Medulla oblongata (tissue), 1 donor: ENCODE results near the gene MUC13.
A peak's percentile ranks its signal among the peaks of the same experiment; 100 is the strongest.

ENCODE experiments used
- DNase-seq: peaks from one replicate; pipeline ENCODE4 v3.0.0-alpha.2; 2015; ENCODE audit errors: extremely low spot score

MUC13 gene

DNA sequence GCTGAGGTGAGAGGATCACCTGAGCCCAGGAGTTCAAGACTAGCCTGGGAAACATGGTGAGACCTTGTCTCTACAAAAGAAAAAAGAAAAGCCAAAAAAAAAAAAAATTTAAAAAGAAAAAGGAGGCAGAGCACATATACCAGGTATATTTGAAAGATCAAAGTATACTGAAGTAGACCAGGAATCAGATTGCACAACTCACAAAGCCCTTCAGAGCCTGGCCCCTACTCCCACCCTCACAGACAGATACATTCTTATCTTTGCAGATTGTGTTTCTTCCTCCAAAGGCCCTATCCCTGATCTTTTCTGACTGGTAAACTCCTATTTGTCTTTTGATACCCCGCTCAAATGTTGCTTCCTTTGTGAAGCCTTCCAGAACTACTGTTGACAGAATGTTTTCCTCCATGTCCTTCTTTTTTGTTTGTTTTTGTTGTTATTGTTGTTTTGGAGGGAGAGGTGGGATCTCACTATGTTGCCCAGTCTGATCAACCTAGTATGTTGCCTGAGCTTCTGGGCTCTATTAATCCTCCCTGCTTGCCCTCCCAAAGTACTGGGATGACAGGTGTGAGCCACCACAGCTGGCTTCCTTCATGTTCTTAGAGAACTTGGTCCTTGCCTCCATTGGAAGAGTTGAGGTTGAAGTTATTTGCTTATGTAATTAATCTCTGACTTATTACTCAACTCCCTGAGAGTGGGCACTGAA lies 37.6 kb downstream of the MUC13 start:
- no peak for DNase-seq

DNA sequence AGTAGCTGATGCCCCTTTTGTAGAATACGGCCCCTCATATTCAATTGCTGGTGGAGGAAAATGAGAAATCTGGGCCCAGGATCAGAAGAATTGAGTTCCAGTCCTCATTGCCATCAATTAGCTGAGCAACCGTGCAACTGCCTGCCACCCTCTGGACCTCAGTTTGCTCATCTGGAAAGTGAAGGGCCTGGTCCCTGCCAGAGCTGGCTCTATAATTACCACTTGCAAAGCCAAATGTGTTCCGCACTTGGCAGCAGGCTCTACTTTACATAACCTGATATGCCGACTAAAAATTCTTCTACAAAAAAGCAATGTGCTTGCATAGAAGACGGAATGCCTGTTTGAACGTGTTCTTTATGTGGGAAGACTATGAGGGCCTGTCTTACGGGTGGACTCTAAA lies 38.8 kb downstream of the MUC13 start:
- no peak for DNase-seq

DNA sequence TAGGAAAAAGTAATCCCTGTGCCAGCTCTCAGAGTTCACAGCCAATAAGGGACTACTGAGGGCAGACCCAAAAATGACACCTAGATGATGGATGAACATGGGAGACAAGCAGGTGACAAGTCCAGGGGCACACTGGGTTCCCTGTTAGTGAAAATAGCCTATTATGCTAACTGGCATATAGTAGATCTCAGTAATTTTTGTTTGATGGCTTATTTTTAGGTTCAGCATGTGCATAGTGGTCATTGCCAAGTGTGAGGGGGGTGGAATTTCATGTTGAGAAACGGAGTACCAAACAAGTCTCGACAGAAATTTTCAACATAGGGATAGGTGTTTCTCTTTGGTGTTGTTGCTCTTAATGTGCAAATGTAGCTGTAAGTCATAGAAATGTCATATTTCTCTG lies 41.0 kb downstream of the MUC13 start:
- DNase-seq = no peak

DNA sequence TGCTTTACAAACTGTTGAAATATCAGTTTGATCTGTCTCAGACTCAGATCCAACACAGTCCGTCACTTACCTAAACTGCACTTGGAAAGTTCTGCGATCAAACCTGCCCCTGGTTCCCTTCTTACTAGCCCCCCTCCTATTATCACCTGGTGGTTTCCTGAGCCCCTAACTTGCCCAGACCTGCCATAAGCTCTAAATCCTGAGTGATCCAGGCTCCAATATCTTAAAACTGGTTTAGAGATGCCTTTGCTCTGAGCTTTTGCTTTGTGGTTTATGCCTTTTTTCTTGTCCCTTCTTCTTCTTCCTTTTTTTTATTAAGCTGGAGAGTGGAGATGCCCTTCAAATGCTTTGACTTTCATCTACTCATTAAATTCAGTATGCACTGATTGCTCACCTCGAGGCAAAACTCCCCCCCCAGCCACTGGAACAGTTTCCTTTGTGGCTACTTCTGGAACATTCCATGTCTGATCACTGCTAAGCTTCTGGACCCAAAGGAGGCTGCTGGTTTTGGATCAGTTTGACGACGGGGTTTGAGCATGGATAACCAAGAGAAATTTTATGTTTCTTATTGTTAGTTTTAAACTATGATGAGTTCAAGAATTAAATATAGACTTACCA lies 43.9 kb downstream of the MUC13 start:
- no peak for DNase-seq

DNA sequence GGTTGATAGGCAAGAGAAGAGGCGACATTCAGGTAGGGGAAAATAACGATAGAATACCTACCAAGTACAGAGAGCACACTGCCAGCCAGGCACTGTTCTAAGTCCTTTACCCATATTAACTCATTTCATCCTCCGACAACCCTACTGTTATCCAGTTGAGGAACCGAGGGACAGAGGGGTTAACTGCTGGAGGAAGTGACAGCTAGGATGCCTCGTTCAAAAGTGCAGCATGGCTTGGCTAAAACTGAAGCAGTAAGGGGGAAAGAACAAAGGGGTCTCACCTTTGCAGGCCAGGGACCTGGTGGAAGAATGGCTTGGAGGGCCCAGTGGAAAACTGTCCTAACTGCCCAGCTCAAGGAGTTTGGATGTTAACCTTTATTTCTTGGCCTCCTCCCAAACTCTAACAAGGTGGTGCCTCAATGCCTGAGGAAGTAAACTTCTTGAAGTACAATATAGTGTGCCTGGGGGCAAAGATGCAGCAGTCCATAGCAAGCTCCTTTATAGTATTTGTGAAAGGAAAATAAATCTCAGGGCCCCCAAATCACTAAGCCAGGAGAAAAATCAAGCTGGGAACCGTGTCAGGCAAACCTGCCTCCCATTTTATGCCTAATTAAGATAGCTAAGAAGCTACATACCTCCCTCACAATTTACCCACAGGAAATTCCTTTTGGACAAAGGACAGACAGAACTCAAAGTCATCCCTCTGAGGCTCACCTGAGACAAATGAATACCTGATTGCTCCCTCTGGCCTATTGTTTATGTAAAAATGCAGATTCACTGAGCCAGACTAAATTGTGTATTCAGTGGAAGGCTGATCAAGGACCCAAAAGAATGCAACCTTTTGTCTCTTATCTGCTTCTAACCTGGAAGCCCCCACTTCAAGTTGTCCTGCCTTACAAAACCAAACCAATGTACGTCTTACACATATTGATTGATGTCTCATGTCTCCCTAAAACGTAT lies 45.8 kb downstream of the MUC13 start:
- DNase-seq = no peak

DNA sequence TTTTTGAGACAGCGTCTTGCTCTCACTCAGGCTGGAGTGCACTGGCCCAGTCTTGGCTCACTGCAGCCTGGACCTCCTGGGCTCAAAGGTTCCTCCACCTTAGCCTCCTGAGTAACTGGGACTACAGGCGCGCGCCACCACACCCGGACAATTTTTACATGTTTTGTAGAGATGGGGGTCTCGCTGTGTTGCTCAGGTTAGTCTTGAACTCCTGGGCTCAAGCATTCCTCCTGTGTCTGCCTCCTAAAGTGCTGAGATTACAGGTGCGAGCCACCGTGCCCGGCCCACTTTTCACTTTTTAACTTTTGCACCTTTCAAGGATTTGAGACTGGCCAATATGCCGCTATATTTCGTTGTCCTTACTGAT lies 46.6 kb downstream of the MUC13 start:
- DNase-seq = no peak

DNA sequence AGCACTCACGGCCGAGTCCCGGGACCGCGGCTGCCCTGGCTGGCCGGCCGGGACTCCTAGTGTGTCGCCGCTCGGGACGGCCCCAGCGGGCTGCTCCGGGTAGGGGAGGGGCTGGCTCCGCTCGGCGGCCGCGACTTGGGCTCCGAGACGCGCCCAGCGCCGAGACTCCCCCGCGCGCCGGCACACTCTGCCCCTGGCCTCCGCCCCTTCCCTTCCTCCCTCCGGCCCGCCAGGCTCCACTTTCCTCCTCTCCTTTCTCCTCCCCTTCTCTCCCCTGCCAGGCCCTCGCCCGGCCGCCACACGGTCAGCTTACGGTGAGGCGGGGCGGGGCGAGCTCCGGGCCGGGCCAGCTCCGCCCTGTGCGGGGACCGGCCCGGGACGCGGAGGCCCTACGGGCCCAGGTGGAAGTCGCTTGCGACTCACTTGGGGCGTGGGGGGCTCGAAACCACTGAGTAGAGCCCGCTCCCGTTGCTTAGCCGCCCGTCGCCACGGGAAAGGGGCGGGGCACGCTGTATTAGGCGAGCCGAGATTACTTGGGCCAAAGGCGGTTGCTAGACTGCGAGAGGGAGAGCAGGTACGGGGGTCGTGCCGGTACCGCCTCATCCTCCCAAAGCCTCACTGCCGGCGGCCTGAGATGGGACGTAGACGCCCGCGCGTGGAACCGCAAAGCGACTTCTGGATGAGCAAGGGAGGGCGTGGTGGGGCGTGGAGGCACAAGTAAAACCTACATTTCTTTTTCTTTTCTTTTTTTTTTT lies 47.2 kb downstream of the MUC13 start, which contains the start of gene ITGB5:
TSS of gene ITGB5 (minus strand) at position 189 of the 755 bp plus-strand sequence. CDS start 365 bp downstream, outside the sequence.
- DNase-seq = peak; percentile 72

DNA sequence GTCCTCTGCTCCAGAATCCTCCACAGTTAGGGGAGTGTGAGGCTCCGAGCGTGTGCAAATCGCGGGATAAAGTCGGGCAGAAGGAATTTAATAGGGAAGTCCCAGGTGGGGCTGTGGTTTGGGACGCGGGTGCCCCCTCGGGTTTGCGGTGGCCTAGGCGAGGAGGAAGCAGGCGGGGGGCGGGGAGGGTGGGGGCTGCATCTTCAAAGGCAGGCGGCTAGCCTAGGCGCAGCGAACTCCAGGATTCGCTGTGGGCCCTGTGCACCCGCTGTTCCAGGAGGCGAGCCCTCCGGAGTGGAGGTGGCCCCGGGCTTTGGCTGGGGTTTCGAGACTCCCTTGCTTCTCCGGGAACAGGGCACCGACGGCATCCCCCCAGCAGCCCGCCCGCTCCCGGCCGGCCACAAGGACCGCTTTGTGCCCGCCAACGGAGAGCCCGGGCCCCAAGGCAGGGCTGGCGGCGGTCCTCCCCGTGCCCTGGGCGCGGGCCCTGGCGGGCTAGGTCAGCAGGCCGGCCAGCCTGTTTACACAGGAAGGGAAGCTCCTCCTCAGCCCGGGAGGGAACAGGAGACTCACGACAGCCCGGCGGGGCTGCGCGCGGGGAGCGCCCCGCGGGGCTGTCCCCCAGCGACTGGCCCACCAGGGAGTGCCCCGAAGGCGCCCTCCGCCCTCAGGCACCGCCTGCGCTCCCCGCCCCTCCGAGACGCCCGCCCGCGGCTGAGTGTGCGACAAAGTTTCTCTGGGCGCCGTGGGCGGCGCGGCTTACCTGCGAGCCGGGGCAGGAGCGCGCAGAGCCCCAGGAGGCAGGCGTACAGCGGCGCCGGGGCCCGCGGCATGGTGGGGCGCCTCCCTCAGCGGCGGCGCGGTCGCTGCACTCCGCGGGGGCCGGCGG lies 48.1 kb downstream of the MUC13 start:
- DNase-seq = peak; percentile 67

DNA sequence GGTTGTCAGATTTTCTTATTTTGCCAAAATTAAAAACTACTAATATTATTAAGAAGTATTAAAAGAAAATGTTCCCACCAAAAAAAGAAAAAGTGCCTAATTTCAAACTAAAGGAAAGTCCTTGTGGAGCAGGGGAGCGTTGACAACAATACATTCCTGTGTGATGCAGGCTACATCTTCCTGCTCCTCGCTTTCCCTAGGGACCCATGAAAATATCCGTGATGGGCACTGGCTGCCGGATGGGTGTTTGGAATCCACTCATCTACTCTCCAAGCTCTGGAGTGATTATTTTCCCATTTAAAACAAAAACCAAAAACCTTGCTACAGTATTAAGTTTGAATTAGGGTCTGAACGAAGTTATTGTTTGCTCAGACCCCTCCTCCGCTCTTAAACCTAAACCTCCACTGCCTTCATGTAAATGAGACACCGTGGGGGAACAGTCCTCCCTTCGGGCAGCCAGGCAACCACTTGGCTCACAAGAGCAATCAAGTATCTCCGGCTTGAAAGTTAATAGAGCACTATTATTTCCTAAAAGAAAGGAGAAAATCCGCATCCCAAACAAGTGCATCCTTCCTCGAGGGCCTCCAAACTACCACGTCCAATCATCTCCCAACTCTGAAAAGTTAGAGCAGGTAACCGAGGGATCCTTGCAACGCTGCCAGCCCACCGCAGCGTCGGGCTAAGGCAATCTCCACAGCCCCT lies 48.9 kb downstream of the MUC13 start:
- peak; percentile 51 for DNase-seq

DNA sequence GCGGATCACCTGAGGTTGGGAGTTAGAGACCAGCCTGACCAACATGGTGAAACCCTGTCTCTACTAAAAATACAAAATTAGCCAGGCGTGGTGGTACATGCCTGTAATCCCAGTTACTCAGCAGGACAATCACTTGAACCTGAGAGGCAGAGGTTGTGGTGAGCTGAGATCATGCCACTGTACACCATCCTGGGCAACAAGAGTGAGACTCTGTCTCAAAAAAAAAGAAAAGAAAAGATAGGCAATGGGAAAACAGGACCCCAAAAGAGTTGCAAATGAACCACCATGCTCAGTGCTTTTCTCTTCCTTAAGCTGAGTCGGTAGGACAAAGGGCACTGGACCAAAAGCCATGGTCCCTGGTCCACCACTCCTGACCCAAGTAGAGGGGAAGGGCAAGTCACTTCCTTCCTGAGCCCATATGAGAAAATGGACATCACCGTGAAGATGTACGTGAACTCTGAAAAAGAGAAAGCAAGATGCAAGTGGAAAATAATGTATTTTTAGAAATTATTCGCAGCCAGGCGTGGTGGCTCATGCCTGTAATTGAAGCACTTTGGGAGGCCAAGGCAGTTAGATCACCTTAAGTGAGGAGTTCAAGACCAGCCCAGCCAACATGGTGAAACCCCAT lies 50.0 kb downstream of the MUC13 start:
- no peak for DNase-seq

DNA sequence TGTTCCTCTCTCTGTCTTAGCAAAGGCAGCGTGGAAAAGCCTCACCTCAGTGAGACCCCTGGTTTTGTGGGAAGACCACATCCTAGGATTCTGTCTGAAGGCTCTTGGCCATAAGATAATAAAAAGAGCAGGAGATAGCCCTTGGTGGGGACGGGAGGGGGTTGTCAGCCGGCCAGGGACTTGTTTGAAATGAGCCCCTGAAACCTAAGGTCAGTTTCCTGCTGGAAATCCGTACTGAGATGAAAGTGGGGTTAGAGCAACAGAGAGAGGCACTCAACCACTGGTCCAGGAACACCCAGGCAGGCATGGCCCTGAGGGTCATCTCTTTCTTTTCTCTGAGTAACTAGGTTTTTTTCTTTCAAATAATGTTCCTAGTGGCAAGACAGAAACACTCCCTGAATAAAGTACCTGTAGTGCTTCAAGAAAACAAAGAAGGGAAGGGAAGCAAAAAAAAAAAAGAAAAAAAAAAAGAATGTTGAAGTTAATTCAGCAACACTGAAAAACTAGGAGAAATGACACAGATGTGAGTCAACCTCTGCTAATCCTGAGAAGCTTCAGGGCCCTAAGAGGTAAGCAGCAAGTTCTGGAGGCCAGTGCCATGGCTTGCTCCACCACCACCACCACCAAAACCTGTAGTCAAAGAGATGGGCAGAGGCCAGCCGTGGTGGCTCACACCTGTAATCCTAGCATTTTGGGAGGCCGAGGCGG lies 50.6 kb downstream of the MUC13 start:
- no peak for DNase-seq

DNA sequence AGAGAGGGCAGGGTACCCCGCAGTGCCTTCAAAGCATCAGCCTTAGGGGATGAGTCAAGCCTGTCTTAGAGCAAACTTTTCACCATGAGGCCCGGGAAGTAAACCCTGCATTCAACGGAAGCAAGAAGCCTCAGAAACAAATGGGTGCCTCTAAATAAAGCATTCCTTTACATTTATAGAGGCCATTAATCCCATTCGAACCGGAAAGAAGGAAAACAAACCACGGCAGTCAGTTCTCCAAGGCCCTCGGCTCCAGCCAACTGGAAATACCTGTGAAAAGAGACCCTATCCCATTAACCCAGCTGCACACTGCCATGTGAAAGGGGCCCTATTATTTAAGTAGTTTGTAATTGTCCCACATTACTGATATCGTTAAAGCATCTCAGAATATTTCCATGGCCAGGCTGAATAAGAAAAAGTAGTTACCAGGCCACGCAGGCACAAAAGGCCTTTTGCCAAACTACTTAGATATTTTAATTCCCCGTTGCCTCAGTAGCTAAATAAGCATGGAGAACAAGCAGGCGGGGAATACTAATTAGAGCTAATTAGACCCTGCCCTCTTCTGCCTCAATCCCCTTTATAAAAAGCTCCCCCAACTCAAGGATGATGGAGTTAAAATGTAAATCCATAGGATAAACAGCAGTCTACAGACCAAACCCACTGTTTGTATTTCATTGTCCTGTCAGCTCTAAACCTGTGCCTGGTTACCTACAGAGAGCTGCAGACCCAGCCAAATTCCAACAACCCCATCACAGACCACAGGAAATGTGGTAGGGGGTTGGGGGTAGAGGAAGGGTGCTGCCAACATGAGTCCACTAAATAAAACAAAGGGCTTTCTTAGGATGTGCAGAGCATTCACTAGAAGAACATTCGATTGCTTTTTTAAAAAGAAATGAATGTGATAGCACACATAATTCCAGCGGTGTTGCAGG lies 51.5 kb downstream of the MUC13 start:
- no peak for DNase-seq

DNA sequence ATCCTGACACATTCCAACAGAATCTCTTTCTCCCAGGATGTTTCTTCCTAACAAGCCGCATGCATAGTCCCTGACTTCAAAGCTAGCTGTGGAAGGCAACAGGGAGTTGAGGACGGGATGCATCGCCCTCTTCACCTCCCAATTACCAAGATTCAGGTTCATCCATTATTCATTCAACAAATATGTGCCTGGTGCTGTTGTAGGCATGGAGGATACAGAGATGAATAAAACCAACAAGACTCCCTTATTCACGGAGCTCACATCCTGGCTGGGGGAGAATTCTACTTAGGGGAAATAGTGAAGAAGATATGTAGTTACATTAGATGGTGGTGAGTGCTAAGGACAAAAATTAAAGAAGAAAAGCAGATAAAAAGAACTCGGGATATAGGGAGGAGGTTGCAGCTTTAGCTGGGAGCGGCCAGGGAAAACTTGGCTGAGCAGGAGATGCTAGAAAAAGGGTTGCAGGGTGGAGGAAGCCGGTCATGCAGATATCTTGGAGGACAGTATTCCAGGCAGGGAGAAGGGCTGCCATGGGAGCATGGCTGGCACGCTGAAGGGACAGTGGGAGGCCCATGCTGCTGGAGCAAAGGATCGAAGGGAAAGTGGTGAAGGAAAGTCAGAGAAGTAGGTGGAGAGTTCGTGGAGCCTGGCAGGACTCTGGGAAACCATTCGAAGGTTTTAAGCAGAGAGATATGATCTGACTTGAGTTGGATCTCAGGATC lies 52.4 kb downstream of the MUC13 start:
- DNase-seq = no peak

DNA sequence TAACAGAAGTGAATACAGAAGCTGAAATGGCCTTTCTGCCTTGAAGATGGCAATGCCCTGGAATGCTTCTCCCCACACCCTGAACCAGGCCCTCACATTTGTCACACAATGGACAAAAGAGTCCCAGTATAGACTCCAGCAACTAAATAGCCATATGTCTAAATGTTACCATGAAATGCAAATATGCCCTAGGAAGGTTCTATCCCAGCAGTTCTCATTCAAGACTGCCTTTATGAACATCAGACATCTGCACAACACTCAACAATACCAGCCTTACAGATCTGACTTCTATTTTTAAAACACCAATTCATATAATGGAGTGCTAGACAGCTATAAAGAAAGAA lies 55.2 kb downstream of the MUC13 start:
- no peak for DNase-seq

DNA sequence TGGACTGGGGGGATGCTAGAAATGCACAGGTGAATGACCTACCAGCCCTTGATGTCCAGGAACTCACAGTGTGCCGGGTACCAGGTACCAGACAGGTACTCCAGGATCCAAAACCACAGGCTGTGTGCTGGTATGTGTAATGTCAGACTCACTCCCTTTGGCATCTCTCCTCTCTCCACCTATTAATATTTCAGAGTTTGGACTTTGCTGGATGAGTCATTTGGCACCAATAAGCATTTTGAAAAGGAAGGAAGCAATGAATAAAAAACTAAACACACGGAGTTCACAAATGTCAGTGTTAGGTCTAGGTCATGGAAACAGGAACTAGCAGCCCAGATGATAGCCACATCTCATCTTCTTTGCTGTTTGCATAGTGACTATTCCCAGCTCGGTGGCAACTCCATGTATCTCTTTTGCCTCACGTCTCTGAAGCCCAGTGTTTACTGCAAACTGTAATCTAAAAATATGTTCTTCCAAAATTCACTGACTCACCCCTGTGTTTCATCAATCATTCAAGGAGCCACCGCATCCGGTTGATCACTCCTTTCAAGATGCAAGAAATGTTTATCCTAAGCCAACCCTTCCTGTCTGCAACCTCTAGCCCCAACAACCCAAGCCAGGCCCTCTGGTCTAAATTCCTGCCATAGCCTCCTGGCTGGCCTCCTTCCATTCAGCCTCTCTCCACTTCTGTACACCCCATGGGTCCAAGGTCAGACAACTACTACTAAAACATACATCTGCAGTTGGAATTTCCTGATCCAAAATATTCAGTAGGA lies 55.8 kb downstream of the MUC13 start:
- DNase-seq = peak; percentile 49

DNA sequence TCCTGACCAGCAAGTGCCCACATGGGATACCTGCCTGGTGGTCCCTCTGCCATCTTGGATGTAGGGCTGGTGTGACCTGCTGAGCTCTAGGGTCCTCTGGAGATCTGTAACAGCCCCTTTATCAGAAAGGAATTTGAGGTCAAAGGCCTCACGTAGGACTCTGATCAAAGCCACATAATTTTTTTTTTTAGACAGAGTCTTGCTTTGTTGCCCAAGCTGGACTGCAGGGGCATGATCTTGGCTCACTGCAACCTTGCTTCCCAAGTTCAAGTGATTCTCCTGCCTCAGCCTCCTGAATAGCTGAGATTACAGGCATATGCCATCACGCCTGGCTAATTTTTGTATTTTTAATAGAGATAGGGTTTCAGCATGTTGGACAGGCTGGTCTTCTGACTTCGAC lies 56.9 kb downstream of the MUC13 start:
- DNase-seq = no peak
